ENCODE data around the gene HS3ST4. TPM values are rescaled to one million over a fixed set of nuclear protein-coding genes. Genes with fewer than 3 reads are reported as not detected.

The HS3ST4 gene
- total and polyA plus RNA-seq, 2 donors from 2014 or later, result not detected

DNA sequence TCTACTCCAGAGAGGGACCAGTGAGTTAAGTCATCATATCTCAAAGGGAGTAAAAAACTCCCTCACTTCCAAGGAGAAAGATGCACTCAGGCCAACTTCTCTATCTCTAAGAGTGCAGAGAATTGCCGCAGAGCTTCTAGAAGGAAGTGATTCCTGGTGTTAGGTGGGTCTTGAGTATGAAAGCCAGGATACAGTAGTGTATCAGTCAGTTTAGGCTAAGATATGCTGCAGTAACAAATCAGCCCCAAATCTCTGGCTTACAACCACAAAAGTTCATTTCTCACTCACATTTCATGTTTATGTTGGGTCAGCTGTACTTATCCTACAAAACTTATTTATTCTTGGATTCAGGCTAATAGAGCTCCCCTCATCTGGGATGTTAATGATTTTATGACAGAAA lies 106.3 kb downstream of the HS3ST4 start:
- H3K4me1 ChIP-seq (ENCODE audit: control insufficient read depth in 2 of 3, insufficient read depth in 2 of 3, low read depth in 1 of 3, low read length in 3 of 3), result no peaks in the 10 kb centered on the region
- no peak overlapping the region for H3K9ac ChIP-seq (ENCODE audit: low read length in 3 of 3)
- DNase-seq (no peak), FAIRE-seq (no peak)
- intact Hi-C loops (cut with DNase I), result no loop called here
- no peak overlapping the region for H3K4me3 ChIP-seq (ENCODE audit: low read length in 3 of 3)
- TF ChIP-seq, protein P1, sequence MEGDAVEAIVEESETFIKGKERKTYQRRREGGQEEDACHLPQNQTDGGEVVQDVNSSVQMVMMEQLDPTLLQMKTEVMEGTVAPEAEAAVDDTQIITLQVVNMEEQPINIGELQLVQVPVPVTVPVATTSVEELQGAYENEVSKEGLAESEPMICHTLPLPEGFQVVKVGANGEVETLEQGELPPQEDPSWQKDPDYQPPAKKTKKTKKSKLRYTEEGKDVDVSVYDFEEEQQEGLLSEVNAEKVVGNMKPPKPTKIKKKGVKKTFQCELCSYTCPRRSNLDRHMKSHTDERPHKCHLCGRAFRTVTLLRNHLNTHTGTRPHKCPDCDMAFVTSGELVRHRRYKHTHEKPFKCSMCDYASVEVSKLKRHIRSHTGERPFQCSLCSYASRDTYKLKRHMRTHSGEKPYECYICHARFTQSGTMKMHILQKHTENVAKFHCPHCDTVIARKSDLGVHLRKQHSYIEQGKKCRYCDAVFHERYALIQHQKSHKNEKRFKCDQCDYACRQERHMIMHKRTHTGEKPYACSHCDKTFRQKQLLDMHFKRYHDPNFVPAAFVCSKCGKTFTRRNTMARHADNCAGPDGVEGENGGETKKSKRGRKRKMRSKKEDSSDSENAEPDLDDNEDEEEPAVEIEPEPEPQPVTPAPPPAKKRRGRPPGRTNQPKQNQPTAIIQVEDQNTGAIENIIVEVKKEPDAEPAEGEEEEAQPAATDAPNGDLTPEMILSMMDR (IDR thresholded peaks at IDR 0.05; ENCODE audit: borderline replicate concordance, extremely low read depth, insufficient read depth), result no peak
- H3K36me3 ChIP-seq (ENCODE audit: control insufficient read depth in 2 of 3, insufficient read depth in 3 of 3, low read length in 3 of 3), result no peaks in the 10 kb centered on the region
- H3K27ac ChIP-seq (ENCODE audit: low read depth in 2 of 2, low read length in 2 of 2), result no peak overlapping the region
- H3K9me3 ChIP-seq (ENCODE audit: control insufficient read depth in 2 of 3, insufficient read depth in 1 of 3, low read length in 3 of 3), result no peaks in the 10 kb centered on the region
- no peaks in the 10 kb centered on the region for H3K27me3 ChIP-seq (ENCODE audit: control insufficient read depth, insufficient read depth, low read length)

DNA sequence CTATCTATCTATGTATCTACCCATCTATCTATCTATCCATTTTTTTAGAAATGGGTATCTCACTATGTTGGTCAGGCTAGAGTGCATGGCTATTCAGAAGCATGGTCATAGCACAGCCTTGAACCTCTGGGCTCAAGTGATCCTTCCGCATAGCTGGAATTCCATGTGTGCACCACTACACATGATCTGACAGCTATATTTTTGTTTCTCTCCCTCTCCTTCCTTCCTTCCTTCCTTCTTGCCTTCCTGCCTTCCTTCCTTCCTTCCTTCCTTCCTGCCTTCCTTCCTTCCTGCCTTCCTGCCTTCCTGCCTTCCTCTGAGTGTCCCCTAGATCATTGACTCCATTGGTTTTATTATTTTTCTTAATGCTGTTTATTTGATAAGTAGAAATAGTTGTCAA lies 108.1 kb downstream of the HS3ST4 start:
- Histone ChIP-seq H3K27ac (ENCODE audit: low read depth in 2 of 2, low read length in 2 of 2) (no peak overlapping the region), H3K27me3 (ENCODE audit: control insufficient read depth, insufficient read depth, low read length) (no peaks in the 10 kb centered on the region), H3K4me1 (ENCODE audit: control insufficient read depth in 2 of 3, insufficient read depth in 2 of 3, low read depth in 1 of 3, low read length in 3 of 3) (no peaks in the 10 kb centered on the region), H3K9ac (ENCODE audit: low read length in 3 of 3) (no peak overlapping the region), H3K9me3 (ENCODE audit: control insufficient read depth in 2 of 3, insufficient read depth in 1 of 3, low read length in 3 of 3) (no peaks in the 10 kb centered on the region), H3K36me3 (ENCODE audit: control insufficient read depth in 2 of 3, insufficient read depth in 3 of 3, low read length in 3 of 3) (no peaks in the 10 kb centered on the region), H3K4me3 (ENCODE audit: low read length in 3 of 3) (no peak overlapping the region)
- no peak for FAIRE-seq
- no peak for DNase-seq
- intact Hi-C loops (cut with DNase I), result no loop called here
- TF ChIP-seq, protein P1 (IDR thresholded peaks at IDR 0.05; ENCODE audit: borderline replicate concordance, extremely low read depth, insufficient read depth), result no peak

GRCh38 chr16:25812215-25812614 lies 120.5 kb downstream of the HS3ST4 start:
- Histone ChIP-seq H3K36me3 (ENCODE audit: control insufficient read depth in 2 of 3, insufficient read depth in 3 of 3, low read length in 3 of 3) (no peaks in the 10 kb centered on the region), H3K27ac (ENCODE audit: low read depth in 2 of 2, low read length in 2 of 2) (no peak overlapping the region), H3K9ac (ENCODE audit: low read length in 3 of 3) (no peak overlapping the region), H3K4me3 (ENCODE audit: low read length in 3 of 3) (no peak overlapping the region), H3K4me1 (ENCODE audit: control insufficient read depth in 2 of 3, insufficient read depth in 2 of 3, low read depth in 1 of 3, low read length in 3 of 3) (no peaks in the 10 kb centered on the region), H3K27me3 (ENCODE audit: control insufficient read depth, insufficient read depth, low read length) (no peaks in the 10 kb centered on the region), H3K9me3 (ENCODE audit: control insufficient read depth in 2 of 3, insufficient read depth in 1 of 3, low read length in 3 of 3) (no peaks in the 10 kb centered on the region)
- TF ChIP-seq, protein P1 (IDR thresholded peaks at IDR 0.05; ENCODE audit: borderline replicate concordance, extremely low read depth, insufficient read depth), result no peak
- DNase-seq (no peak), FAIRE-seq (no peak)
- intact Hi-C loops (cut with DNase I), result no loop called here

GRCh38 chr16:25817295-25817694 lies 125.5 kb downstream of the HS3ST4 start:
- DNase-seq, result no peak
- no peaks in the 10 kb centered on the region for H3K4me1 ChIP-seq (ENCODE audit: control insufficient read depth in 2 of 3, insufficient read depth in 2 of 3, low read depth in 1 of 3, low read length in 3 of 3)
- no peaks in the 10 kb centered on the region for H3K9me3 ChIP-seq (ENCODE audit: control insufficient read depth in 2 of 3, insufficient read depth in 1 of 3, low read length in 3 of 3)
- no peak overlapping the region for H3K4me3 ChIP-seq (ENCODE audit: low read length in 3 of 3)
- no peak overlapping the region for H3K27ac ChIP-seq (ENCODE audit: low read depth in 2 of 2, low read length in 2 of 2)
- H3K9ac ChIP-seq (ENCODE audit: low read length in 3 of 3), result no peak overlapping the region
- H3K36me3 ChIP-seq (ENCODE audit: control insufficient read depth in 2 of 3, insufficient read depth in 3 of 3, low read length in 3 of 3), result no peaks in the 10 kb centered on the region
- TF ChIP-seq, protein P1 (IDR thresholded peaks at IDR 0.05; ENCODE audit: borderline replicate concordance, extremely low read depth, insufficient read depth), result no peak
- FAIRE-seq, result no peak
- H3K27me3 ChIP-seq (ENCODE audit: control insufficient read depth, insufficient read depth, low read length), result no peaks in the 10 kb centered on the region
- intact Hi-C loops (cut with DNase I), result no loop called here
